IMR-90 (cell line): Measurements from ENCODE around the gene UGT2B15. TPM values are rescaled to one million over a fixed set of nuclear protein-coding genes. Genes with fewer than 3 reads are reported as not detected.

Experiments used
- ATAC-seq: fragments of 200-7000 bp; cut with Tn5 transposase; 2 replicates; pipeline ENCODE4 v1.9.1; 2020; ENCODE audit warnings: low read depth, mild to moderate bottlenecking, moderate library complexity
- BruUV-seq: library from RNA; stranded (reverse); fragments of 400-500 nt; replicated peaks from 2 replicates; lab custom pipeline; 2021; lab: Mats Ljungman, UMichigan
- CTCF ChIA-PET: fragments of 300-600 bp; formaldehyde crosslinking; extraction: SDS; loops from one replicate; lab custom pipeline; 2021; ENCODE audit warnings: antibody characterized with exemption; lab: Yijun Ruan, JAX
- POLR2A ChIA-PET: fragments of 300-600 bp; sonication (Branson Sonifier 250); formaldehyde crosslinking; loops from one replicate; lab custom pipeline; 2022; ENCODE audit warnings: antibody characterized with exemption; ENCODE audit not compliant: unreplicated experiment; lab: Charles Lee
- DNase-seq: peaks from one replicate; pipeline ENCODE4 v3.0.0; 2013
- H2AFZ ChIP-seq: replicated peaks from 2 replicates; pipeline ENCODE3; 2013; ENCODE audit warnings: low read length, mild to moderate bottlenecking; ENCODE audit not compliant: poor library complexity
- H2AK5ac ChIP-seq: 2 replicates; pipeline ENCODE4 v1.6.1; 2013; ENCODE audit warnings: low read depth, low read length, inconsistent platforms
- H2AK9ac ChIP-seq: replicated peaks from 2 replicates; pipeline ENCODE3; 2013; ENCODE audit warnings: mild to moderate bottlenecking, low read depth, low read length, moderate library complexity; ENCODE audit not compliant: poor library complexity
- H2BK120ac ChIP-seq: 2 replicates; pipeline ENCODE4 v1.6.1; 2013; ENCODE audit warnings: low read depth, low read length, inconsistent platforms
- H2BK15ac ChIP-seq: 3 replicates; pipeline ENCODE4 v1.6.1; 2013; ENCODE audit warnings: low read depth, low read length, inconsistent platforms
- H2BK20ac ChIP-seq: 2 replicates; pipeline ENCODE4 v1.6.1; 2013; ENCODE audit warnings: low read depth, mild to moderate bottlenecking, inconsistent platforms, low read length, moderate library complexity
- H2BK5ac ChIP-seq: 2 replicates; pipeline ENCODE4 v1.6.1; 2013; ENCODE audit warnings: mild to moderate bottlenecking, low read depth, low read length, inconsistent platforms; ENCODE audit not compliant: poor library complexity, severe bottlenecking
- H3K14ac ChIP-seq: replicated peaks from 2 replicates; pipeline ENCODE4 v1.6.1; 2013; ENCODE audit warnings: low read depth, low read length, inconsistent platforms
- H3K18ac ChIP-seq: 2 replicates; pipeline ENCODE4 v1.6.1; 2013; ENCODE audit warnings: low read depth, low read length, control low read depth
- H3K23ac ChIP-seq: 2 replicates; pipeline ENCODE4 v1.6.1; 2013; ENCODE audit warnings: low read depth, low read length, inconsistent platforms
- H3K27ac ChIP-seq: 2 replicates; pipeline ENCODE4 v1.5.1; 2013; ENCODE audit warnings: mild to moderate bottlenecking, control low read depth, low read length; ENCODE audit not compliant: insufficient read depth
- H3K27me3 ChIP-seq: 2 replicates; pipeline ENCODE4 v1.6.1; 2013; ENCODE audit warnings: low read length; ENCODE audit not compliant: control insufficient read depth, insufficient read depth
- H3K36me3 ChIP-seq: 2 replicates; pipeline ENCODE4 v1.6.1; 2013; ENCODE audit warnings: low read length, mixed read lengths; ENCODE audit not compliant: control insufficient read depth, insufficient read depth
- H3K4ac ChIP-seq: 2 replicates; pipeline ENCODE4 v1.6.1; 2013; ENCODE audit warnings: low read depth, low read length, inconsistent platforms
- H3K4me1 ChIP-seq: 2 replicates; pipeline ENCODE4 v1.6.1; 2013; ENCODE audit warnings: low read length, mixed read lengths; ENCODE audit not compliant: control insufficient read depth, insufficient read depth
- H3K4me2 ChIP-seq: 2 replicates; pipeline ENCODE4 v1.6.1; 2013; ENCODE audit warnings: low read depth, mild to moderate bottlenecking, control low read depth, low read length, moderate library complexity
- H3K4me3 ChIP-seq: 2 replicates; pipeline ENCODE4 v1.5.1; 2013; ENCODE audit warnings: low read depth, mild to moderate bottlenecking, control low read depth, low read length, moderate library complexity; ENCODE audit not compliant: insufficient read depth
- H3K56ac ChIP-seq: 2 replicates; pipeline ENCODE4 v1.6.1; 2013; ENCODE audit warnings: low read length, inconsistent platforms; ENCODE audit not compliant: insufficient read depth; ENCODE audit errors: extremely low read depth
- H3K79me1 ChIP-seq, 2 experiments: 2 replicates each; pipeline ENCODE4 v1.6.1; 2013; ENCODE audit warnings: low read length in 2 of 2, inconsistent platforms in 1 of 2, low read depth in 1 of 2
- H3K9ac ChIP-seq: 2 replicates; pipeline ENCODE4 v1.6.1; 2013; ENCODE audit warnings: low read depth, low read length, control low read depth
- H3K9me1 ChIP-seq: 2 replicates; pipeline ENCODE4 v1.6.1; 2013; ENCODE audit warnings: low read length, inconsistent platforms; ENCODE audit not compliant: insufficient read depth
- H3K9me3 ChIP-seq: 2 replicates; pipeline ENCODE4 v1.6.1; 2013; ENCODE audit warnings: low read length; ENCODE audit not compliant: control insufficient read depth, insufficient read depth
- H4K20me1 ChIP-seq: 2 replicates; pipeline ENCODE4 v1.6.1; 2013; ENCODE audit warnings: low read length, inconsistent platforms; ENCODE audit not compliant: insufficient read depth
- H4K5ac ChIP-seq: 2 replicates; pipeline ENCODE4 v1.6.1; 2013; ENCODE audit warnings: mild to moderate bottlenecking, low read depth, low read length, control low read depth
- H4K8ac ChIP-seq, 2 experiments: 2 replicates each; pipeline ENCODE4 v1.6.1; 2013; ENCODE audit warnings: low read depth in 2 of 2, low read length in 2 of 2, control low read depth in 1 of 2, inconsistent platforms in 1 of 2
- H4K91ac ChIP-seq: 2 replicates; pipeline ENCODE4 v1.6.1; 2013; ENCODE audit warnings: low read depth, low read length, inconsistent platforms; ENCODE audit not compliant: insufficient read depth
- CHD1 ChIP-seq: IDR thresholded peaks from 2 replicates; pipeline ENCODE4 v1.6.1; 2012; ENCODE audit warnings: low read depth, low read length, improper control_type of control experiment
- FOS ChIP-seq: fragments of 150-350 bp; IDR thresholded peaks from 2 replicates; pipeline ENCODE4 v1.6.1; 2016; ENCODE audit warnings: low read depth, low read length
- MAFK ChIP-seq: IDR thresholded peaks from 2 replicates; pipeline ENCODE4 v1.6.1; 2012; ENCODE audit warnings: low read depth, low read length, improper control_type of control experiment
- MAZ ChIP-seq: IDR thresholded peaks from 2 replicates; pipeline ENCODE4 v1.6.1; 2012; ENCODE audit warnings: low read depth, mild to moderate bottlenecking, low read length, improper control_type of control experiment, moderate library complexity, borderline replicate concordance
- POLR2A ChIP-seq: IDR thresholded peaks from 2 replicates; pipeline ENCODE4 v1.6.1; 2012; ENCODE audit warnings: mild to moderate bottlenecking, low read depth, low read length
- RAD21 ChIP-seq: IDR thresholded peaks from 2 replicates; pipeline ENCODE4 v1.6.1; 2012; ENCODE audit warnings: low read length, improper control_type of control experiment
- RCOR1 ChIP-seq: IDR thresholded peaks from 2 replicates; pipeline ENCODE4 v1.6.1; 2012; ENCODE audit warnings: mild to moderate bottlenecking, low read length, improper control_type of control experiment; ENCODE audit not compliant: insufficient replicate concordance
- RFX5 ChIP-seq: IDR thresholded peaks from 2 replicates; pipeline ENCODE4 v1.8.0; 2012; ENCODE audit warnings: low read depth, mild to moderate bottlenecking, low read length, moderate library complexity
- SMC3 ChIP-seq: fragments of 150-350 bp; IDR thresholded peaks from 2 replicates; pipeline ENCODE4 v1.6.1; 2016; ENCODE audit warnings: low read depth, mild to moderate bottlenecking, antibody characterized with exemption, low read length, moderate library complexity
- WGBS, 2 experiments: methylation state at CpG; one replicate each; pipeline versions ENCODE4 v1.1.5 to v1.1.7; 2013; ENCODE audit warnings: missing lambda C conversion rate in 2 of 2; ENCODE audit not compliant: insufficient read length in 1 of 2; ENCODE audit errors: extremely low coverage in 2 of 2; 5-methylcytosine and 5-hydroxymethylcytosine counted together
- dilution Hi-C: fragments of 300-500 bp; cut with HindIII; formaldehyde crosslinking; loops from one replicate; pipeline ENCODE4 v1.14.3; 2018; ENCODE audit warnings: low sequenced_read_pairs; ENCODE audit not compliant: unreplicated experiment
- in situ Hi-C: fragments of 300-500 bp; cut with MboI; formaldehyde crosslinking; loops from 3 replicates; pipeline ENCODE4 v1.14.3; 2019; ENCODE audit warnings: low sequenced_read_pairs, inconsistent platforms, mixed read lengths
- intact Hi-C: fragments of 100-400 bp; cut with micrococcal nuclease; formaldehyde crosslinking; loops from 2 replicates; pipeline ENCODE4 v1.10.0; 2022
- polyA plus RNA-seq, 3 experiments: library from polyadenylated mRNA; depleted of rRNA; stranded (reverse); fragments of >200 nt; gene quantifications; 2 replicates each; pipeline ENCODE4 v1.2.3, GENCODE V29; 2012; ENCODE audit warnings: low replicate concordance in 1 of 3
- total RNA-seq: library from RNA; depleted of rRNA; stranded (reverse); fragments of >200 nt; gene quantifications from 2 replicates; pipeline ENCODE4 v1.2.3, GENCODE V29; 2012
- TF ChIP-seq, protein P1 (sequence below): fragments of 150-350 bp; IDR thresholded peaks from 2 replicates; pipeline ENCODE4 v1.6.1; 2017; ENCODE audit warnings: mild to moderate bottlenecking, antibody characterized with exemption, low read length, low read depth
- TF ChIP-seq, protein P2 (sequence below): conservative IDR thresholded peaks from 2 replicates; pipeline ENCODE4 v1.5.1; 2012; ENCODE audit warnings: mild to moderate bottlenecking, low read depth, low read length, improper control_type of control experiment

UGT2B15 gene
- total and polyA plus RNA-seq, 2 of the 4 experiments (the other 2 are of a cell fraction) = not detected

DNA sequence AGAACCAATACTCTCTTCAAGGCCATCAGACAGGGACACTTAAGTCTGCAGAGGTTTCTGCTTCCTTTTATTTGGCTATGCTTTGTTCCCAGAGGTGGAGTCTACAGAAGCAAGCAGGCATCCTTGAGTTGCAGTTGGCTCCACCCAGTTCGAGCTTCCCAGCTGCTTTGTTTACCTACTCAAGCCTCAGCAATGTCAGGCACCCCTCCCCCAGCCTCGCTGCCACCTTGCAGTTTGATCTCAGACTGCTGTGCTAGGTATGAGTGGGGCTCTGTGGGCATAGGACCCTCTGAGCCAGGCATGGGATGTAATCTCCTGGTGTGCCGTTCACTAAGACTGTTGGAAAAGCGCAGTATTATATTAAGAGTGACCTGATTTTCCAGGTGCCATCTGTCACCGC is 12.6 kb upstream of the UGT2B15 start:
- H4K5ac ChIP-seq = no peak overlapping the region
- no peaks in the 10 kb centered on the region for H3K4me1 ChIP-seq
- no peak overlapping the region for H2AK9ac ChIP-seq
- no peaks in the 10 kb centered on the region for H3K27me3 ChIP-seq
- no peak overlapping the region for H3K56ac ChIP-seq
- H2BK20ac ChIP-seq = no peak overlapping the region
- H3K79me1 ChIP-seq = no peaks in the 10 kb centered on the region
- intact Hi-C loops = no loop called here
- ATAC-seq = no peak
- ChIA-PET POLR2A (no interaction called here), CTCF (no interaction called here)
- no TSS peak for BruUV-seq
- H3K9me3 ChIP-seq = no peaks in the 10 kb centered on the region
- H3K4me2 ChIP-seq = no peak overlapping the region
- no peak overlapping the region for H3K4ac ChIP-seq
- no peak overlapping the region for H4K91ac ChIP-seq
- H3K9ac ChIP-seq = no peak overlapping the region
- no peak overlapping the region for H3K14ac ChIP-seq
- no peak for DNase-seq
- no peak overlapping the region for H2BK120ac ChIP-seq
- no peak overlapping the region for H4K8ac ChIP-seq
- H3K23ac ChIP-seq = no peak overlapping the region
- in situ Hi-C loops = no loop called here
- dilution Hi-C loops = no loop called here
- no peak overlapping the region for H3K18ac ChIP-seq
- TF ChIP-seq, protein P1, sequence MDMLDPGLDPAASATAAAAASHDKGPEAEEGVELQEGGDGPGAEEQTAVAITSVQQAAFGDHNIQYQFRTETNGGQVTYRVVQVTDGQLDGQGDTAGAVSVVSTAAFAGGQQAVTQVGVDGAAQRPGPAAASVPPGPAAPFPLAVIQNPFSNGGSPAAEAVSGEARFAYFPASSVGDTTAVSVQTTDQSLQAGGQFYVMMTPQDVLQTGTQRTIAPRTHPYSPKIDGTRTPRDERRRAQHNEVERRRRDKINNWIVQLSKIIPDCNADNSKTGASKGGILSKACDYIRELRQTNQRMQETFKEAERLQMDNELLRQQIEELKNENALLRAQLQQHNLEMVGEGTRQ = no peak
- no peak for TF ChIP-seq MAFK
- TF ChIP-seq RAD21 = no peak
- TF ChIP-seq RFX5 = no peak
- TF ChIP-seq SMC3 = no peak
- TF ChIP-seq RCOR1 = no peak
- TF ChIP-seq POLR2A = no peak
- no peak for TF ChIP-seq FOS
- no peak for TF ChIP-seq CHD1
- TF ChIP-seq, protein P2, sequence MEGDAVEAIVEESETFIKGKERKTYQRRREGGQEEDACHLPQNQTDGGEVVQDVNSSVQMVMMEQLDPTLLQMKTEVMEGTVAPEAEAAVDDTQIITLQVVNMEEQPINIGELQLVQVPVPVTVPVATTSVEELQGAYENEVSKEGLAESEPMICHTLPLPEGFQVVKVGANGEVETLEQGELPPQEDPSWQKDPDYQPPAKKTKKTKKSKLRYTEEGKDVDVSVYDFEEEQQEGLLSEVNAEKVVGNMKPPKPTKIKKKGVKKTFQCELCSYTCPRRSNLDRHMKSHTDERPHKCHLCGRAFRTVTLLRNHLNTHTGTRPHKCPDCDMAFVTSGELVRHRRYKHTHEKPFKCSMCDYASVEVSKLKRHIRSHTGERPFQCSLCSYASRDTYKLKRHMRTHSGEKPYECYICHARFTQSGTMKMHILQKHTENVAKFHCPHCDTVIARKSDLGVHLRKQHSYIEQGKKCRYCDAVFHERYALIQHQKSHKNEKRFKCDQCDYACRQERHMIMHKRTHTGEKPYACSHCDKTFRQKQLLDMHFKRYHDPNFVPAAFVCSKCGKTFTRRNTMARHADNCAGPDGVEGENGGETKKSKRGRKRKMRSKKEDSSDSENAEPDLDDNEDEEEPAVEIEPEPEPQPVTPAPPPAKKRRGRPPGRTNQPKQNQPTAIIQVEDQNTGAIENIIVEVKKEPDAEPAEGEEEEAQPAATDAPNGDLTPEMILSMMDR = no peak
- TF ChIP-seq MAZ = no peak
- no peak overlapping the region for H2AK5ac ChIP-seq
- H3K36me3 ChIP-seq = no peaks in the 10 kb centered on the region
- no peak overlapping the region for H3K27ac ChIP-seq
- no peaks in the 10 kb centered on the region for H4K20me1 ChIP-seq
- no peak overlapping the region for H2BK15ac ChIP-seq
- no peaks in the 10 kb centered on the region for H3K9me1 ChIP-seq
- no peak overlapping the region for H2BK5ac ChIP-seq
- no peak overlapping the region for H2AFZ ChIP-seq
- WGBS, 2 experiments = no CpG with 5 or more reads among the region's 5 CpGs
- H3K4me3 ChIP-seq = no peak overlapping the region
